GM18517 (cell line): ENCODE data around the gene AQP4.

Experiments
- ATAC-seq: cut with Tn5 transposase; IDR thresholded peaks from one replicate; pipeline ENCODE4 v1.9.1; 2021; ENCODE audit warnings: mild to moderate bottlenecking, moderate library complexity; ENCODE audit not compliant: unreplicated experiment

Gene AQP4, protein sequence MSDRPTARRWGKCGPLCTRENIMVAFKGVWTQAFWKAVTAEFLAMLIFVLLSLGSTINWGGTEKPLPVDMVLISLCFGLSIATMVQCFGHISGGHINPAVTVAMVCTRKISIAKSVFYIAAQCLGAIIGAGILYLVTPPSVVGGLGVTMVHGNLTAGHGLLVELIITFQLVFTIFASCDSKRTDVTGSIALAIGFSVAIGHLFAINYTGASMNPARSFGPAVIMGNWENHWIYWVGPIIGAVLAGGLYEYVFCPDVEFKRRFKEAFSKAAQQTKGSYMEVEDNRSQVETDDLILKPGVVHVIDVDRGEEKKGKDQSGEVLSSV

DNA sequence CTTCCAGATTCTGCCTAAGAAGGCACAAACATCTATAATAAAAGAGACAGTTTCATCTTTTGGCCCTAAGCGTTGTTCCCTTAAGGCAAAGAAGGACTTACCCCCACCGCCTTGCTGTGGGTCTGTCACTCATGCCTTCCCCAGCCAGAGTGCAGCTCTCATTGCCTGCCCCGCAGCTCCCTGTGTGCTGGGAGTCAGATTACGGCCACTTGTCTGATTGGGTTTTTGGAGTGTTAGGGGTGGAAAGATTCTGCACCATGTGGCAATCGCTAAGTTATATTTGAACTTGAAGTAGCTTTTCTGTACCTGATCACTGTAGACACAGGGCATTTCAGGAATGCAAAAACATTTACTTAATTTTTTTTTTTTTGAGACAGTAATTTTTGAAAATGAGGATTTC lies at the start of gene AQP4:
Gene AQP4, minus strand, starts transcription at position 151 of the 400 bp plus-strand sequence. Its CDS starts 18 bp downstream, at position 133.
- no peak for ATAC-seq

DNA sequence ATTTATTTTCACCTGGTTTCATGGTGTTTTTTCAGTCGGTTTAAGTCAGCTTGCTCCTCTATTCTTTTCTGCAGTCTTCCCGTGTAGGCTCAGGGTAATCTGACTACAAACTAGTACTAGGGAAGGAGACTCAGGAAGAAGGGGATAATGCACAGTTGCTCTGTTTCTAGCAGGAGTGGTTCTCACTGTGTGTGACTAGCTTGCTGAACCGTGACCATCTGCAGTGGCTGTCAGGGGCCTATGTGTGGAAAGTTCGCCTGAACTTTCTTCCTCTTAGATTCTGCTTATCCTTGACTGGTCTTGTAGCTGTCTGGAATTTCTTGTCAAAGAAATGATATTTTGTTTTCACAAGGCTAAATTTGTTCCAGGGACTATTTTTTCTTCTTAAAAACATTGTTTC lies 46.3 kb upstream of the AQP4 start:
- no peak for ATAC-seq

DNA sequence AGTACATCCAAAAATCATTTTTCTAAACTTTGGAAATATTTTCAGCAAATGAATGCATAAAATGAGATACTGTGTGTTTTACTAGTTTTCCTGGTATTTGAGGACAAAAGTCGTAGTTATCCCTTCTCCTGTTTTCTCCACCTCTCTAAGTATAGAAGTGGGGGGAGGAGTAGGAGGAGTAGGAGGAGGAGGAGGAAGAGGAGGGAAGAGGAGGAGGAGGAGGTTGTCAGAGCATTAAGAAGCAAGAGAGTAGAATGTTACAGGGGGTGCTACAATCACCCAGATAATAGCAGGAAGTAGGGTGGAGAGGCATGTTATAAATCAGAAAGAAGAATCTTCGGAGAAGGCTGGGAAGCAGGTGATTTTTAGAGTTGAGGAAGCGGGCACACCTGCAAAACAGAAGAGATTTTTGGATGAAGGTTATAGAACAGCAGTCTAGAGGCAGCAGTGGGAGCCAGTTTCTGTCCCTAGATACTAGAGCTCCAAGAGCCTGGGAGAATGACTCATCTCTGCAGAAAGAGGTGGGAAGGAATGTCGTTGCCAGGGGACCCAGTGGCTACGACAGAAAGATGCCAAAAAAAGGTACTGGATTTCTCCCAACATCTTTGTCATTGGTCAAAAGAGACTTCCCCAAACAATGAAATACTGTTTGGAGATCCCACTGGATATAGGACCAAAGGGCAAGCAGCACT lies 44.2 kb upstream of the AQP4 start:
- no peak for ATAC-seq

DNA sequence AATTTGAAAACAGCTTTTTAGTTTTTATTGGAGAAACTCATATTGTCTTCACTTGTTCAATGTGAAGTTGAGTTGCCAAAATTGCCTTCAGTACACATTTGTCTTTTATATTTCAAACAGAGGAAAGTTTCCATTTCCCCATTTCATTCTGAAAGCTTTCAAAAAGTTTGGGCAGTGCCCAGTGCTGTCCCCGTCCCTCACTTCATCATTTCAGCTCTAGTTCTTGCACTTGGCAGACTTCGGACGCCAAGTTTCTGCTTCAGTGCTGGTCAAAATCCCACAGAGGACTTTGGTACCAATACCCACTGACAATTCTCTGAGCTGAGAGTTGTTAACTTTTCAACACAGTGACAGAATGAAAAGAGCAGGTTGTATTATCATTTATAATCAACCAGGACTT lies 43.4 kb upstream of the AQP4 start:
- no peak for ATAC-seq

DNA sequence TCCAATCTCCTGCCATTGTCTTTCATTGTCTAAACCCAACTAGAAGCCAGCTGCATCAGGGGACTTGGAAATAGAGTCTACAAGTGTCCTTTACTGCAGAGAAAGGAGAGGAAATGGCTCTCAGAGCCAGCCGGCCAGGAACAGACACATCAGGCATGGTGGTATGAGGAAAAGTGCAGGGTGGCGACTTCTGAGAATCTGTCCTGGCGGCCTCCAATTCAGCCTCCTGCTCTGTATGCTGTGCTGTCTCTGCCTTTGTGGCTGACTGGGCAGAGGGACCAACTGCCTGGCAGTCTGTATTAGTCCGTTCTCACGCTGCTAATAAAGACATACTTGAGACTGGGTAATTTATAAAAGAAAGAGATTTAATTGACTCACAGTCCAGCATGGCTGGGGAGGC lies 36.8 kb upstream of the AQP4 start:
- ATAC-seq = no peak

DNA sequence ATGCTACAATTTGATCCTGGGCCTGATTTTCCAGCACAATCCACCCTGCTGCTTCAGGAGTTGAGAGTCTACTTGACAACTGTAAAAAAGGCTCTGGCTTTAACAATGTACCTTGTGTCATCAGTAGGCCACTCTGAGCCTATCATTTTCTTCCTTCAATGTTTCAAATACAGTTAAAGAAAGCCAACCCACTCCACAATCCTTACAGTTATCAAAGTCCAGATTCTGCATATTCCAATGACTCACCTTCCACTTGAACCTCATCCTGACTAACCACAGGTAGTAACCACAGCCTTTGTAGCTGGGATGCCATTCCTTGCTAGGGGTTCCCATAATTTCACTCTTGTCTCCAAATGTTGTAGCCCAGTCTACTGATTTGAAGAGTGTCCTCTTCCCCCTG lies 35.5 kb upstream of the AQP4 start:
- no peak for ATAC-seq

DNA sequence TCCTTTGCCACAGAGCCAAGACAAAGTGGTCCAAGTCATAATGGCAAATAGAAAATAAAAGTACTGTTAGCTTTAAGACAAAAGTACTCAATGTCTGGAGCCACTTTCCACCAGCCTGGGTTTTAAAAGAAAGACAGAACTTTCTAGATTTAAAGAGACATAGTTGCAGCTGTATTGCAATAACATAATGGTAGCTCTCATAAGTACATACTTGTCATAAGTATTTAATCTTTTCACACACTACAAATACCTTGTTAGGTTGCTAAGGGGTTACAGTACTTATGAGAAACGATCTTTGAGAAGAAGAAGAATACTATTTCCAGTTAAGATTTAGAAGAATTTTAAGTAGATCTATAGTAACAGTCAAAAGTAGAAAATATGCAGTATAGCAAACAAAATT lies 28.9 kb upstream of the AQP4 start:
- ATAC-seq = no peak

DNA sequence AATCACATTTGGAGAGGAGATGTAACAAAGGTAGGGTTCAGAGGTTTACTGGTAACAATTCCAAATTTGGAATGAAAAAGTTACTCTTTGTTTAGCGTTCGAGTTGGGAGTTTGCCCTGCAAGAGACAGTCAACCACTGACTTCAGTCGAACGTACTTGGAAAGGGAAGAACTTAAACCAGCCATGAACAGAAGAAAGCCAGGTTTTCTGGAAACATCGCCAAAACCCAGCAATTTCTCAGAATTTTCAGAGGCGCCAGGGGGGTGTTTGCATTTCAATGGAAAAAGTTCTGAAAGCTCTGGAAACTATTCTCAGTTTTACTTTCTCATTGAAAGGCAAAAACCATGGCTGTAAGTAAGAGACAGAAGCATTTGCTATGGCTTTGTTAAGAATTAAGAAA lies 28.5 kb upstream of the AQP4 start:
- no peak for ATAC-seq

DNA sequence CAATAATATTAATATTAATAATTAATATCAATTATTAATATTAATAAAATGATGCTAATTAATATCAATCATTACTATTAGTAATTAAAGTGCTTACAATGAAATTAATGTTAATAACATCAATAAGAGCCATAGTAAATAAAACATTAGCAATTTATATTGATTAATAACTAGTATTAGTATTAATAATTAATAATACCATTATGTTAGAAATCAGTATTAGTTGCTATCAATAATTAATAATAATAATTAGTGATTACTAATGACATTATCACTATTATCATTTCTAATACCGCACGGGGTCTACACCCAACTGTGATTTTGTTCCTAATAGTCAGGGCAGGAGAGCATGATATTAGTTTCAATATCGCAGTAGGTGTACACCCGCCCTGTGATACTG lies 22.8 kb upstream of the AQP4 start:
- ATAC-seq = no peak

DNA sequence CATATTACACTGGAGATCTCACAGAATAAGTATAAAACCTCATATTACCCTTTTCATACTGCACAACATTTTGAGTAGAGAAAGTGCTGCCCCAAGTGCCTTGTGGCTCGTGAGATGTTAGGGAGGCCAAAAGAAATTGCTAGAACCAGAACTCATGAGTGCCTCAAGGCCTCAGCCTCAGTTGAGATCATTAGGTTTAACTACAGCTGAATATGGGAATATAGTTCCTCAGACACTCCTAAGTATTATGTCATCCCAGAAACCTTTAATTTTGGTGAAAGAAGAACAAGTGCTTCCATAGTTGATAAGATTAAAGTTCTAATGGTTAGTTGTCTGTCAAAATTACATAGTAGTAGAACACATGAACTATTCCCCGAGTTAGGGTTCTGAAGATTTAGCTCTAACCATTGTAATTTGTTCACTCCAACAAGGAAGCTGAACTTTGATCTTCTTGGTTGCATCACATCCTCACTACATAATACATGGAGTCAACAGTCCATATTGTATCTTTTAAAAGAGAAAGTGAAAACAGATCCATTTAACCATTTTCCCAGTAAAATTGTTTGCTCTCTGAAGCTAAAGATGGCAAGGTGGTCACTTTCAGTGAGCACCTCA lies 9.6 kb upstream of the AQP4 start:
- ATAC-seq = no peak

DNA sequence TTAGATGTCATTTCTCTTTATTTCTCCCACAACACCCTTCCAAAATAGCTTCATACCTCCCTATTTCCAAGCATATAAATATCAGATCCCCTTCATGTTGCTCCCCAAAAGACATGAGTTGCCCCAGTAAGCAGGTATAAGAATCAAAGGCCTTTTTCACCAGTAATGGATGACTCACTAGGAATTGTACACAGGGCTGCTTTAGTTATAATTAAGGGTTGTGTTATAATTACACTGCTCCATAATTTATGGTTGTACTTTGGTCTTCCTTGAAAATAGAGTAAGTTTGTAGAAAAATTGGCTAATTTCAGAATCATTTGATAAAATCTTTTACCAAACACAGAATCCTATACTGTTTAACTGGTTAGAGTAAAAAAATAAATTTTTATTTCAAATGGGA lies 8.8 kb upstream of the AQP4 start:
- no peak for ATAC-seq

DNA sequence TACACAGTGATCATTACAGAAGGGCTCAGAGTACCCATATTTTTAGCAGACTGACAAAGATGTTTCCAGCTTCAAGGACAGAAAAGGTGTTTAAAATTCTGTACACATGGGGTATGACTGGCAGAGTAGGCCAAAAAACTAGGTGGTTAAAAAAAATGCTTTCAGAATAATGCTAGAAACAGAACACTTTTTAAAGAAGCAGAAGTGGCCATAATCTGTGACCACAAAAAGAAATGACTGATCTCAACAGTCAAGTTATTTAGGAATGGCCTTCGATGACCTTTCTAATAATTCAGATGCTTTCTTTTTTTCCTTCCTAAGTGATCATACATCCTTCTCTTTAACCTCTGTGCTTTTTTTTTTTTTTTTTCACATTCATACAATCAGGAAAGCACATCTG lies 4.1 kb upstream of the AQP4 start:
- no peak for ATAC-seq

DNA sequence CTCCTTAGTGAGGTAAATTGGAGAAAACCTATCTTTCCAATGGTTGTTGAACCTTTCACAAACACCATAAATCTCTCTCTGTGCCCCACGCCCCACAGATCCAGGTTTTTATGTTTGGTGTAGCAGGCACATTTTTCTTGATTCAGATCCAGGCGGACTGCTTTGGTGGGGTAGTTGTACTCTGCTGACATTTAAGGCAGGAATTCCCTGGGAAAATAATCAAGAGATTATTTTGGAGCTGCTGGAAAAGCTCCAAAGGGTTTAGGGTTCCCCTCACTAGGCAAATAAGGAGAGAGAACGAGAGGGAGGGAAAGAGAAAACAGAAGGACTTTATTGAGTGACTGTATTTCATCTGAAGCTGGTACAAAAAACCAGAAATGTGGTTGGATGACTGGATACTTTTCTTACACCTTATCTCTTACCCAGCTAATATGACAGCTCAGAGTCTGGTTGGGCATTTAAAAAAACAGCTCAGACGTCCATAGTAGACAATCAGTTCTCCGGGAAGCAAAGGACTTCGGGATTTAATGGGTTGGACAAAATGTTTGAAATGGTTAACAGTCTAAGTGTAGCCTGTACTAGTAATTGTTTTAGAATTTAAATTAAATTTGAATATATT lies 3.6 kb upstream of the AQP4 start:
- no peak for ATAC-seq

DNA sequence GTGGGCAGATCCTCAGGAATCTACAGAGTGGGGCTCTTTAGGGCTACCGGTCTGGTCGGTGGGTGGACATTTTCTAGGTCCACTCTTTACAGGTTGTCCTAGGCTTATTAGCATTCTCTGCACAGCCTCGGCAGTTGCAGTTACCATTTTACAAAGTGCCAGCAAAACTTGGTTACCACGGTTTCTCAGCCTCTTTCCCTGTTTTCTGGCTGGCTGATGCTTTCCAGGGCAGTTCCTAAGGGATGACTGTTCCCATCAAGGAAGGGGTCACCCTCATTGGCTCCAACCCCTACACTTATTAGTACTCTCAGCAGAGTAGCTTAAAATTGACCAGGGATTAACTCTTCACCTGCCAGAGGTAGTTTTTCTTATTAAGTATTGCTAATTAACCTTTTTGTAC lies 2.0 kb upstream of the AQP4 start:
- ATAC-seq = no peak

DNA sequence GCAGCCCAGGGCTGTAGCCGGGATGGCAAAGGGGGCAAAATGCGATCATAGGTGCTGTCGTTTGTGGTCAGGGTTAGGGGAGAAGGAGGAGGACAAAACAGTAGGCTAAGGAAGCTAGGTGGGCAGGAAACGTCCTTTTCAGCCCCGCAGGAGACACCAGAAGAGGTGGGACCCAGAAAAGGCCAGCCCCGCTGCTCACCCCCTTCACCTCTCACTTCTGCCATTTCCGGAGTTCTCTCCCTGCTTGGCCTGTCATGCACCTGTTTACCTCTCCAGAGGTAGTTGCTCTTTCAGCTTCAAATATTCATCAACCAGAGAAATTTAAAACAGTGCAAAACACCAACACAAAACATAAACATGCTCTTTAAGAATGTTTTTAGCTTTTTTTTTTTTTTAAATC lies 849 bp downstream of the AQP4 start:
- ATAC-seq = no peak

DNA sequence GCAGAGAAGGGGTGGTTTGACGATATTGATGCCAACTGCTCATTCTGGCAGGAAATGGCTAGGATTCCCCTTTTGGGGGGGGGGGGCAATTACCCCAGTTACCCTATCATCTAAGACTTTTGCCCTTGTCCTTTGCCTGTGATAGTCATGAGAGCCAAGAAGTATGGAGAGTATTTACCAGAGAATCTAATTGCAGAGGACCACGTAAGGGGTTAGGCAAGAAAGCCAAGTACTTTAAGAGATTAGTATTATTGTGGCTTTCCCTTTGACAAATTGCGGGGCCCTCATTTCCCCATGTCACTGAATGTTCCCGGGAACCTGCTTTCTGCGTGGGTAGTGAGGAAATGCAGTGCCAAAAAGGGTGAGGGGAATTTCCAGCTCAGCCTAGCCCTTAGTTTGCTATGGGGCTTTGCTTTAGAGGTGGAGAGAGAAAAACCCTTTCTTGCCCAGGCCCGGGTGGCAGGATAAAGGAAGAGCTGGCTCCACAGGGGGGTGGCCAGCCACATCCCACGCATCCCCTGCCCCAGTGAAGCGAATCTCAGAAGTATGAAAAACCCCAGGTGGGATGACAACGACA lies 1.5 kb downstream of the AQP4 start:
- no peak for ATAC-seq

DNA sequence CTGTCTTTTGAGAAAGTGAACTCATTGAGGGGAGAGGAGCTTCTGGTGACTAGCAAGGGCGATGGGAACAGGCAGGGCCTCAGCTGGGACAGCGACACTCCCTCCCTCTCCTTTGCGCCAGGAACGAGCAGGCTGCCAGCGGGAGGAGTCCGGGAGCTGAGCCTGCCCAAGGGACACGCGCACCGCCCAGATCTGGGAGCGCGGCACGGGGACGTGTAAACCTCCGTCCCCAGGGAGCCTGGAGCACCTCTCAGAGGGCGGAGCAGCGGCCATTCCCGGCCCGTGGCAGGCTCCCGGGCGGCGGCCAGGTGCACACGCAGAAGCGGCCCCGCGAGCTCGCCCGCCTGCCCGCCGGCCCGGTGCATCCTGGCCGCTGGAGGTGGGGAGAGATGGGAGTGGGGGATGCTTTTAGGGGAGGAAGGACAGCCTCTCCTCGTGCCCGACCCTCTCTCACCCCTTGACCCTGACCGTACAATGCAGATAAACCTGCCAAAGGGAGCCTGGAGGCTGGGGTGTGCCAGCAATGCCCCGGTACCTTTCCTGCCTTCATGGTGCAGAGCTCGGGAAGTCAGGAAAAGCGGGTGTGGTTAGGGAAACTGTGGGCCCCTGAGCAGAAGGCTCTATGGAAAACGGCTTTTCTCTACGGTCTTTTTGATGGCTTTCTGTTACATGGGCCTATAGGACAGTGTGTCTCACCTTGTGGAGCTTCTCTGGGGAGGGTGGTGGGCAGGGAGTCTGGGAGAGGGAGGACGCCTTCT lies 2.2 kb downstream of the AQP4 start:
- no peak for ATAC-seq

DNA sequence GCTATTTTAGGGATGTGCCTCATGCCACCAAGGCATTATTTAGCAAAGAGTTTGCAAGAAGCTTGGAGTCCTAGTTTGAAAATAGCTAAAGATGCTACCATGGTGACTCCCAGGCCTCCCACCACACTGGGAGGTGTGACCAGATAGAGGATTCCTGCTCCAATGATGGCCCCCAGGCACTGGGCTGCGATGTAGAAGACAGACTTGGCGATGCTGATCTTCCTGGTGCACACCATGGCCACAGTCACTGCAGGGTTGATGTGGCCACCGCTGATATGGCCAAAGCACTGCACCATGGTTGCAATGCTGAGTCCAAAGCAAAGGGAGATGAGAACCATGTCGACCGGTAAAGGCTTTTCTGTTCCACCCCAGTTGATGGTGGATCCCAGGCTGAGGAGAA lies 3.4 kb downstream of the AQP4 start:
- no peak for ATAC-seq

DNA sequence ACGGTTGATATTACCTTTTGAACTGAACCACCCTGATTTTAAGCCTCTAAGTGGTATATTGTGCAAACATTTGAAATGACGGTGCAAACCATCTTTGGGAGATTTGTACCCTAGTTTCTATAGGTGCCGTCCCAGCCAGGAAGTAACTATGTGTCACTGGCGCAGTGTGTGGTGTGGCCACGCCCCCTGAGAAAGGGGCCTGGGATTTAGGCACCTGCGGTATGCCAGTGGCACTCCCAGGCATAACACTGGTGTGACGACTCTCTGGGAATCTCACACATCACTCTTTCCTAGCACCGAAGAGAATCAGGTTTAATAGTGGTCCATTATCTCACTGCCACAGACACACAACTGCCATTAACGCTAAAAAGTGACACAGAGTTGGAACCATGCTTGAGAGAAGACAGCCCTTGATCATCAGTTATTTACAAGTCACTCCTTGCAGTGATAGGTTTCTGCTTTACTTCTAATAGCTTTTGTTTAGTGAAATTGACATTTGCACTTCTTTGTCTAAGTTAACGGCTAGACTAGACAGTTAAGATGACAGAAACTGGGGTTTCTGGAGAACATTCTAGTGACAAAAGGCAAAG lies 11.1 kb downstream of the AQP4 start:
- ATAC-seq = no peak

DNA sequence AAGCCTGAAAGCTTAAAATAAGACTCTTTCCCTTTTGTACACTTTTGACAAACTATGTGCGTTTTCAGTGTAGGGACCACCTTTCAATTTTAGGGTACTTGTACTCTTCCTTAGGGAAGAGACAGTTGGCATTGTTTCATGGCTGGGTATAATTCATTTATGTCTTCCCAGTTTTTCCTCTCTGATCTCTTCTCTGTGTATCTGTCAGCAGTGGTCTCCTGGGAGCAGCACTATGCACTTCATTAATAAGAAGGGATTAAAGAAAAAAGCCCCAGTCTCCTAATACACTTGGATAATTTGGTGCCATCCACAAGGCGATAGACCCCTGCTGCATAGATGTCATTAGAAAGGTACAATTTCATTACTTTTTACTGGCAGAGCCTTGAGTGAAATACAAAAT lies 12.1 kb downstream of the AQP4 start:
- ATAC-seq = no peak
